ENCODE results near the gene MYLK4.

Gene MYLK4

GRCh38 chr6:2667617-2668016 is 83.1 kb downstream of the MYLK4 start:
- Histone ChIP-seq H2BK5ac (ENCODE audit: low read depth, low read length, poor library complexity) (no peak overlapping the region), H3K4me2 (ENCODE audit: low read length) (no peak overlapping the region), H3K79me2 (ENCODE audit: control insufficient read depth, insufficient read depth, low read length, poor library complexity) (no peaks in the 10 kb centered on the region), H3K27ac (ENCODE audit: low read depth, low read length) (no peak overlapping the region), H3K4me3 (ENCODE audit: low read depth, low read length) (no peak overlapping the region), H3K4me1 (ENCODE audit: control insufficient read depth in 1 of 2, insufficient read depth in 2 of 2, low read length in 2 of 2) (no peaks in the 10 kb centered on the region), H3K14ac (ENCODE audit: low read length) (no peak overlapping the region), H3K9me3 (ENCODE audit: insufficient read depth, low read depth, low read length) (peaks cover 1% of the 10 kb centered on the region), H4K8ac (ENCODE audit: low read depth, low read length) (no peak overlapping the region), H2AK5ac (ENCODE audit: low read length) (no peak overlapping the region), H3K23ac (ENCODE audit: low read length) (no peak overlapping the region), H4K12ac (ENCODE audit: low read depth, low read length) (no peak overlapping the region), H3K9ac (ENCODE audit: low read length) (no peak overlapping the region), H3K18ac (ENCODE audit: low read length) (no peak overlapping the region), H3K36me3 (ENCODE audit: control insufficient read depth in 1 of 2, insufficient read depth in 2 of 2, low read length in 2 of 2) (no peaks in the 10 kb centered on the region), H3K79me1 (ENCODE audit: low read length) (no peaks in the 10 kb centered on the region), H2BK120ac (ENCODE audit: insufficient read depth, low read length, poor library complexity) (no peak overlapping the region), H2BK12ac (ENCODE audit: low read length) (no peak overlapping the region), H4K91ac (ENCODE audit: low read depth, low read length) (no peak overlapping the region), H2AFZ (ENCODE audit: insufficient read depth, low read length, poor library complexity) (no peak overlapping the region), H3K4ac (ENCODE audit: low read depth, low read length) (no peak overlapping the region), H3K27me3 (ENCODE audit: insufficient read depth, low read length) (no peaks in the 10 kb centered on the region)
- DNase-seq, result no peak
- WGBS (ENCODE audit: extremely low coverage, insufficient coverage, insufficient read length), result no CpG with 5 or more reads among the region's 7 CpGs

DNA sequence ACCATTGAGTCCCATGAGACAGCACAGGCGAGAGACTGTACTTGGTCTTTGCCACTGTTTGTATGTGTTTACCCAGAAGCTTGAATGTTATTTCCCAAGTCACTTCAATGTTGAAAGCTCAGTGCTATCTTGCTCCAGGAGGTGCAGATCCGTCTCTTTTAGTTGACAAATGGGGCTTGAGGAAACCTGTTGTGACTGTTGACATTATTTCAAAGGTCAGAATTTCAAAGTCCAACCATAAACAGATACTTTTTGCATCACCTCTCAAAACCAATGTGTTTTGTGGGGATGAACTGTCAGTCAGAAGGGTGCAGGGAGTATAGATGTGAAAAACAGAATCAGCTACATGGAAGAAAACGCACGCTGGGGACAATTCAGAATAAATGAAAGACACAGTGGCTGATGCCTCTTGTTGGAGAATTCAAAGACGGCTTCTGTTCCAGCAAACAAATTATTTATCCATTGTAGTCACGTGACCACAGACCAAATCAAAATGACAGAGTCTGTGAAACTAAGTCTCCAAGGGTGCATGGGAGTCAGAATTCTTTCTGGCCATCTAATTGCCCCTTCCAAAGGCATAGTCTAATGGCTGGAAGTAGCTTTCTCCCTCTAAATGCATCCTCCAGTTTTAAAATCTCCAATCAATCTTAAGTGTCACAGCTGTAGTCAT is 83.7 kb downstream of the MYLK4 start:
- Histone ChIP-seq H4K8ac (ENCODE audit: low read depth, low read length) (no peak overlapping the region), H3K14ac (ENCODE audit: low read length) (no peak overlapping the region), H3K27ac (ENCODE audit: low read depth, low read length) (no peak overlapping the region), H3K36me3 (ENCODE audit: control insufficient read depth in 1 of 2, insufficient read depth in 2 of 2, low read length in 2 of 2) (no peaks in the 10 kb centered on the region), H2AK5ac (ENCODE audit: low read length) (no peak overlapping the region), H3K27me3 (ENCODE audit: insufficient read depth, low read length) (no peaks in the 10 kb centered on the region), H2BK120ac (ENCODE audit: insufficient read depth, low read length, poor library complexity) (no peak overlapping the region), H3K18ac (ENCODE audit: low read length) (no peak overlapping the region), H2BK12ac (ENCODE audit: low read length) (no peak overlapping the region), H4K91ac (ENCODE audit: low read depth, low read length) (no peak overlapping the region), H3K4me1 (ENCODE audit: control insufficient read depth in 1 of 2, insufficient read depth in 2 of 2, low read length in 2 of 2) (no peaks in the 10 kb centered on the region), H3K4me3 (ENCODE audit: low read depth, low read length) (no peak overlapping the region), H3K4ac (ENCODE audit: low read depth, low read length) (no peak overlapping the region), H4K12ac (ENCODE audit: low read depth, low read length) (no peak overlapping the region), H3K9me3 (ENCODE audit: insufficient read depth, low read depth, low read length) (peaks cover 4% of the 10 kb centered on the region), H3K79me2 (ENCODE audit: control insufficient read depth, insufficient read depth, low read length, poor library complexity) (no peaks in the 10 kb centered on the region), H3K79me1 (ENCODE audit: low read length) (no peaks in the 10 kb centered on the region), H3K9ac (ENCODE audit: low read length) (no peak overlapping the region), H3K23ac (ENCODE audit: low read length) (no peak overlapping the region), H2AFZ (ENCODE audit: insufficient read depth, low read length, poor library complexity) (no peak overlapping the region), H3K4me2 (ENCODE audit: low read length) (no peak overlapping the region), H2BK5ac (ENCODE audit: low read depth, low read length, poor library complexity) (no peak overlapping the region)
- DNase-seq, result no peak
- no CpG with 5 or more reads among the region's 6 CpGs for WGBS (ENCODE audit: extremely low coverage, insufficient coverage, insufficient read length)

GRCh38 chr6:2665146-2666070 is 85.3 kb downstream of the MYLK4 start:
- Histone ChIP-seq H2BK120ac (ENCODE audit: insufficient read depth, low read length, poor library complexity) (no peak overlapping the region), H3K4me1 (ENCODE audit: control insufficient read depth in 1 of 2, insufficient read depth in 2 of 2, low read length in 2 of 2) (no peaks in the 10 kb centered on the region), H3K79me2 (ENCODE audit: control insufficient read depth, insufficient read depth, low read length, poor library complexity) (no peaks in the 10 kb centered on the region), H2AFZ (ENCODE audit: insufficient read depth, low read length, poor library complexity) (no peak overlapping the region), H3K23ac (ENCODE audit: low read length) (no peak overlapping the region), H4K8ac (ENCODE audit: low read depth, low read length) (no peak overlapping the region), H2BK12ac (ENCODE audit: low read length) (no peak overlapping the region), H3K18ac (ENCODE audit: low read length) (no peak overlapping the region), H3K79me1 (ENCODE audit: low read length) (no peaks in the 10 kb centered on the region), H3K9me3 (ENCODE audit: insufficient read depth, low read depth, low read length) (peaks cover 4% of the 10 kb centered on the region), H4K91ac (ENCODE audit: low read depth, low read length) (no peak overlapping the region), H2BK5ac (ENCODE audit: low read depth, low read length, poor library complexity) (no peak overlapping the region), H3K14ac (ENCODE audit: low read length) (no peak overlapping the region), H3K27me3 (ENCODE audit: insufficient read depth, low read length) (no peaks in the 10 kb centered on the region), H3K4ac (ENCODE audit: low read depth, low read length) (no peak overlapping the region), H4K12ac (ENCODE audit: low read depth, low read length) (no peak overlapping the region), H2AK5ac (ENCODE audit: low read length) (no peak overlapping the region), H3K4me3 (ENCODE audit: low read depth, low read length) (no peak overlapping the region), H3K27ac (ENCODE audit: low read depth, low read length) (no peak overlapping the region), H3K36me3 (ENCODE audit: control insufficient read depth in 1 of 2, insufficient read depth in 2 of 2, low read length in 2 of 2) (no peaks in the 10 kb centered on the region), H3K9ac (ENCODE audit: low read length) (no peak overlapping the region), H3K4me2 (ENCODE audit: low read length) (no peak overlapping the region)
- DNase-seq, result no peak
- WGBS (ENCODE audit: extremely low coverage, insufficient coverage, insufficient read length), result no CpG with 5 or more reads among the region's 11 CpGs

- no peak overlapping the region for H3K9ac ChIP-seq (ENCODE audit: low read length)
- H2BK12ac ChIP-seq (ENCODE audit: low read length), result no peak overlapping the region
- H3K4ac ChIP-seq (ENCODE audit: low read depth, low read length), result no peak overlapping the region
- H2BK5ac ChIP-seq (ENCODE audit: low read depth, low read length, poor library complexity), result no peak overlapping the region
- H2AFZ ChIP-seq (ENCODE audit: insufficient read depth, low read length, poor library complexity), result no peak overlapping the region
- no peak overlapping the region for H3K23ac ChIP-seq (ENCODE audit: low read length)
- H4K91ac ChIP-seq (ENCODE audit: low read depth, low read length), result no peak overlapping the region
- no peak overlapping the region for H4K8ac ChIP-seq (ENCODE audit: low read depth, low read length)
- no peaks in the 10 kb centered on the region for H3K27me3 ChIP-seq (ENCODE audit: insufficient read depth, low read length)
- no peak overlapping the region for H3K18ac ChIP-seq (ENCODE audit: low read length)
- no CpG with 5 or more reads among the region's 4 CpGs for WGBS (ENCODE audit: extremely low coverage, insufficient coverage, insufficient read length)
- no peaks in the 10 kb centered on the region for H3K79me2 ChIP-seq (ENCODE audit: control insufficient read depth, insufficient read depth, low read length, poor library complexity)
- no peak overlapping the region for H3K27ac ChIP-seq (ENCODE audit: low read depth, low read length)
- H3K36me3 ChIP-seq (ENCODE audit: control insufficient read depth in 1 of 2, insufficient read depth in 2 of 2, low read length in 2 of 2), result no peaks in the 10 kb centered on the region
- no peak overlapping the region for H3K4me3 ChIP-seq (ENCODE audit: low read depth, low read length)
- DNase-seq, result no peak
- no peak overlapping the region for H2AK5ac ChIP-seq (ENCODE audit: low read length)
- no peak overlapping the region for H3K14ac ChIP-seq (ENCODE audit: low read length)
- H4K12ac ChIP-seq (ENCODE audit: low read depth, low read length), result no peak overlapping the region
- H3K9me3 ChIP-seq (ENCODE audit: insufficient read depth, low read depth, low read length), result peaks cover 6% of the 10 kb centered on the region
- H3K4me1 ChIP-seq (ENCODE audit: control insufficient read depth in 1 of 2, insufficient read depth in 2 of 2, low read length in 2 of 2), result peaks cover 0 to 6% of the 10 kb centered on the region in 2 experiments
- H3K79me1 ChIP-seq (ENCODE audit: low read length), result no peaks in the 10 kb centered on the region
- no peak overlapping the region for H2BK120ac ChIP-seq (ENCODE audit: insufficient read depth, low read length, poor library complexity)
- no peak overlapping the region for H3K4me2 ChIP-seq (ENCODE audit: low read length)
Observed at GRCh38 chr6:2663123-2663522, 87.6 kb downstream of the MYLK4 start.

Measured in trophoblast cell (in vitro differentiated cells and primary cell).